WTC11 (cell line): Measurements from ENCODE around the gene UGT1A7. TPM values are rescaled to one million over a fixed set of nuclear protein-coding genes. Genes with fewer than 3 reads are reported as not detected.

Source experiments
- ATAC-seq: fragments of 200-7000 bp; cut with Tn5 transposase; 2 replicates; pipeline ENCODE4 v1.10.0; 2021; ENCODE audit warnings: mild to moderate bottlenecking, moderate library complexity
- CTCF ChIA-PET: fragments of 300-600 bp; sonication (Branson Sonifier 250); formaldehyde crosslinking; loops from one replicate; lab custom pipeline; 2021; ENCODE audit warnings: antibody characterized with exemption; lab: Charles Lee
- POLR2A ChIA-PET: fragments of 350-600 bp; sonication (Branson Sonifier 250); formaldehyde crosslinking; loops from one replicate; lab custom pipeline; 2021; ENCODE audit warnings: antibody characterized with exemption; lab: Charles Lee
- DNase-seq: peaks from one replicate; pipeline ENCODE4 v3.0.0; 2021; ENCODE audit warnings: low spot score
- H3K27ac Mint-ChIP-seq: 2 replicates; pipeline ENCODE4 v1.8.0; 2021; ENCODE audit warnings: mixed read lengths
- H3K27me3 Mint-ChIP-seq: 2 replicates; pipeline ENCODE4 v1.8.0; 2021; ENCODE audit warnings: low read depth, mild to moderate bottlenecking, moderate library complexity, mixed read lengths
- H3K36me3 Mint-ChIP-seq: 2 replicates; pipeline ENCODE4 v1.8.0; 2021; ENCODE audit warnings: mixed read lengths
- H3K4me1 Mint-ChIP-seq: 2 replicates; pipeline ENCODE4 v1.8.0; 2022; ENCODE audit warnings: mixed read lengths
- H3K4me3 Mint-ChIP-seq: 2 replicates; pipeline ENCODE4 v1.8.0; 2021; ENCODE audit warnings: mild to moderate bottlenecking, moderate library complexity, mixed read lengths
- H3K9me3 Mint-ChIP-seq: 2 replicates; pipeline ENCODE4 v1.8.0; 2021; ENCODE audit warnings: mixed read lengths
- ATF1 ChIP-seq: sonication (generic); formaldehyde crosslinking; IDR thresholded peaks from 2 replicates; pipeline ENCODE4 v1.8.1; 2023; ENCODE audit warnings: mild to moderate bottlenecking, moderate library complexity, missing genetic modification reagents
- E2F5 ChIP-seq: sonication (generic); formaldehyde crosslinking; IDR thresholded peaks from 2 replicates; pipeline ENCODE4 v1.8.1; 2022; ENCODE audit warnings: mild to moderate bottlenecking, moderate library complexity, missing genetic modification reagents
- GTF2I ChIP-seq: fragments of 250-450 bp; sonication (Bioruptor Pico); conservative IDR thresholded peaks from 2 replicates; pipeline ENCODE4 v1.4.0; 2021; ENCODE audit warnings: mild to moderate bottlenecking
- MYBL2 ChIP-seq: sonication (generic); formaldehyde crosslinking; IDR thresholded peaks from 2 replicates; pipeline ENCODE4 v1.8.1; 2023; ENCODE audit warnings: mild to moderate bottlenecking, moderate library complexity, missing genetic modification reagents
- NFE2L1 ChIP-seq: sonication (generic); formaldehyde crosslinking; IDR thresholded peaks from 2 replicates; pipeline ENCODE4 v1.8.1; 2023; ENCODE audit warnings: missing genetic modification reagents
- NFYB ChIP-seq: sonication (generic); formaldehyde crosslinking; conservative IDR thresholded peaks from 2 replicates; pipeline ENCODE4 v1.8.0; 2022; ENCODE audit warnings: low read depth, missing genetic modification reagents
- NR1H2 ChIP-seq: sonication (generic); formaldehyde crosslinking; IDR thresholded peaks from 2 replicates; pipeline ENCODE4 v1.9.0; 2021; ENCODE audit warnings: mild to moderate bottlenecking, moderate library complexity, missing genetic modification reagents
- PREB ChIP-seq: sonication (generic); formaldehyde crosslinking; IDR thresholded peaks from 2 replicates; pipeline ENCODE4 v1.8.1; 2022; ENCODE audit warnings: mild to moderate bottlenecking, missing genetic modification reagents, moderate library complexity, borderline replicate concordance
- STAT6 ChIP-seq: sonication (generic); formaldehyde crosslinking; conservative IDR thresholded peaks from 2 replicates; pipeline ENCODE4 v1.8.1; 2023; ENCODE audit warnings: mild to moderate bottlenecking, low read depth, missing genetic modification reagents, moderate library complexity
- TCF7 ChIP-seq: sonication (generic); formaldehyde crosslinking; IDR thresholded peaks from 2 replicates; pipeline ENCODE4 v1.8.0; 2022; ENCODE audit warnings: mild to moderate bottlenecking, low read depth, missing genetic modification reagents, moderate library complexity
- TEAD4 ChIP-seq: sonication (generic); formaldehyde crosslinking; IDR thresholded peaks from 2 replicates; pipeline ENCODE4 v1.8.0; 2022; ENCODE audit warnings: mild to moderate bottlenecking, missing genetic modification reagents
- USF1 ChIP-seq: sonication (generic); formaldehyde crosslinking; IDR thresholded peaks from 2 replicates; pipeline ENCODE4 v1.8.0; 2022; ENCODE audit warnings: mild to moderate bottlenecking, missing genetic modification reagents
- USF2 ChIP-seq: sonication (generic); formaldehyde crosslinking; IDR thresholded peaks from 2 replicates; pipeline ENCODE4 v1.8.1; 2023; ENCODE audit warnings: mild to moderate bottlenecking, missing genetic modification reagents, moderate library complexity
- ZNF138 ChIP-seq: sonication (generic); formaldehyde crosslinking; conservative IDR thresholded peaks from 2 replicates; pipeline ENCODE4 v1.8.1; 2022; ENCODE audit warnings: mild to moderate bottlenecking, moderate library complexity, missing genetic modification reagents
- ZNF281 ChIP-seq: sonication (generic); formaldehyde crosslinking; IDR thresholded peaks from 2 replicates; pipeline ENCODE4 v1.8.0; 2023; ENCODE audit warnings: mild to moderate bottlenecking, missing genetic modification reagents
- ZNF512 ChIP-seq: sonication (generic); formaldehyde crosslinking; IDR thresholded peaks from 2 replicates; pipeline ENCODE4 v1.8.1; 2022; ENCODE audit warnings: missing genetic modification reagents, borderline replicate concordance
- ZNF671 ChIP-seq: fragments of 250-450 bp; sonication (Bioruptor Pico); IDR thresholded peaks from 2 replicates; pipeline ENCODE4 v1.8.0; 2021; ENCODE audit warnings: mild to moderate bottlenecking
- ZSCAN18 ChIP-seq: fragments of 250-450 bp; sonication (Bioruptor Pico); IDR thresholded peaks from 2 replicates; pipeline ENCODE4 v2.1.2; 2022; ENCODE audit warnings: mild to moderate bottlenecking, moderate library complexity
- total RNA-seq: library from RNA; stranded (reverse); gene quantifications from 3 replicates; pipeline ENCODE4 v1.2.3, GENCODE V29; 2021

UGT1A7 gene
- total RNA-seq, 1 experiment from 2014 or later = not detected

GRCh38 chr2:233638836-233639235 is 42.9 kb upstream of the UGT1A7 start (continued):
- no peak for TF ChIP-seq ZNF512
- no peak for TF ChIP-seq ZSCAN18 (CRISPR knock-in tag)
- TF ChIP-seq E2F5 (CRISPR knock-in tag) = no peak
- no peak for TF ChIP-seq ZNF138
- no peak for TF ChIP-seq NFYB
- TF ChIP-seq USF1 (CRISPR knock-in tag) = no peak
- TF ChIP-seq MYBL2 (CRISPR knock-in tag) = no peak
- TF ChIP-seq PREB = no peak

- ATAC-seq (no peak), DNase-seq (no peak)
- POLR2A ChIA-PET = no interaction called here
- Mint-ChIP-seq H3K4me3 (no peak overlapping the region), H3K9me3 (peaks cover 5% of the 10 kb centered on the region), H3K27ac (no peak overlapping the region), H3K36me3 (peaks cover 4% of the 10 kb centered on the region), H3K4me1 (no peaks in the 10 kb centered on the region), H3K27me3 (peaks cover 2% of the 10 kb centered on the region)
- CTCF ChIA-PET = no interaction called here
- TF ChIP-seq NR1H2 (CRISPR knock-in tag) (no peak), MYBL2 (CRISPR knock-in tag) (no peak), STAT6 (CRISPR knock-in tag) (no peak), TCF7 (no peak), ZNF671 (no peak), USF2 (CRISPR knock-in tag) (no peak), ATF1 (CRISPR knock-in tag) (no peak), ZNF512 (no peak), GTF2I (CRISPR knock-in tag) (no peak), E2F5 (CRISPR knock-in tag) (no peak), NFE2L1 (no peak), ZNF281 (CRISPR knock-in tag) (no peak), TEAD4 (CRISPR knock-in tag) (no peak)
Observed at GRCh38 chr2:233639860-233640259, 41.8 kb upstream of the UGT1A7 start.
